CD4-positive, alpha-beta T cell treated with Interleukin-6 at 100 ng/mL for 8 hours (primary cell): Measurements from ENCODE around the gene AMPH.

Experiments
- DNase-seq: peaks from one replicate; pipeline ENCODE4 v3.0.0-alpha.2; 2020; ENCODE audit warnings: mixed read lengths, low spot score

AMPH gene

GRCh38 chr7:38542156-38542555 lies 89.0 kb downstream of the AMPH start:
- no peak for DNase-seq

GRCh38 chr7:38541440-38541839 lies 89.7 kb downstream of the AMPH start:
- no peak for DNase-seq

- no peak for DNase-seq
Measured at GRCh38 chr7:38539477-38540081, 91.6 kb downstream of the AMPH start.

- DNase-seq: no peak
Measured at GRCh38 chr7:38535073-38535472, 96.1 kb downstream of the AMPH start.

GRCh38 chr7:38525857-38526256 lies 105.3 kb downstream of the AMPH start:
- no peak for DNase-seq

- no peak for DNase-seq
Measured at GRCh38 chr7:38524786-38525185, 106.4 kb downstream of the AMPH start.

- no peak for DNase-seq
Measured at GRCh38 chr7:38520741-38521140, 110.4 kb downstream of the AMPH start.

GRCh38 chr7:38518541-38518940 lies 112.6 kb downstream of the AMPH start:
- DNase-seq: no peak

GRCh38 chr7:38512704-38513103 lies 118.5 kb downstream of the AMPH start:
- no peak for DNase-seq

- DNase-seq: no peak
Measured at GRCh38 chr7:38512291-38512690, 118.9 kb downstream of the AMPH start.

GRCh38 chr7:38507384-38507783 lies 123.8 kb downstream of the AMPH start:
- DNase-seq: no peak

- no peak for DNase-seq
Measured at GRCh38 chr7:38506756-38507155, 124.4 kb downstream of the AMPH start.

- no peak for DNase-seq
Measured at GRCh38 chr7:38506004-38506403, 125.2 kb downstream of the AMPH start.

- no peak for DNase-seq
Measured at GRCh38 chr7:38504684-38505083, 126.5 kb downstream of the AMPH start.

GRCh38 chr7:38502848-38503247 lies 128.3 kb downstream of the AMPH start:
- DNase-seq: no peak

GRCh38 chr7:38502289-38502688 lies 128.9 kb downstream of the AMPH start:
- DNase-seq: no peak

- DNase-seq: no peak
Measured at GRCh38 chr7:38492010-38492409, 139.2 kb downstream of the AMPH start.

GRCh38 chr7:38482521-38482920 lies 148.7 kb downstream of the AMPH start:
- no peak for DNase-seq

GRCh38 chr7:38481401-38481800 lies 149.8 kb downstream of the AMPH start:
- DNase-seq: no peak

- no peak for DNase-seq
Measured at GRCh38 chr7:38478404-38478803, 152.8 kb downstream of the AMPH start.

- no peak for DNase-seq
Measured at GRCh38 chr7:38477333-38477732, 153.8 kb downstream of the AMPH start.

GRCh38 chr7:38476764-38477163 lies 154.4 kb downstream of the AMPH start:
- DNase-seq: no peak

- no peak for DNase-seq
Measured at GRCh38 chr7:38465956-38466355, 165.2 kb downstream of the AMPH start.
